Activated CD4-positive, alpha-beta T cell treated with anti-CD3 and anti-CD28 coated beads for 36 hours (primary cell): ENCODE results near the gene PCGF3. TPM values are rescaled to one million over a fixed set of nuclear protein-coding genes. Genes with fewer than 3 reads are reported as not detected.
A peak's percentile ranks its signal among the peaks of the same experiment; 100 is the strongest.

ENCODE experiments used
- ATAC-seq: fragments of 200-7000 bp; cut with Tn5 transposase; one replicate; pipeline ENCODE4 v1.10.0; 2021; ENCODE audit warnings: mild to moderate bottlenecking, moderate library complexity
- CTCF ChIA-PET: fragments of 350-600 bp; sonication (Branson Sonifier 250); formaldehyde crosslinking; loops from one replicate; lab custom pipeline; 2021; ENCODE audit warnings: antibody characterized with exemption; lab: Charles Lee
- POLR2A ChIA-PET: fragments of 350-600 bp; sonication (Branson Sonifier 250); formaldehyde crosslinking; loops from one replicate; lab custom pipeline; 2021; ENCODE audit warnings: antibody characterized with exemption, inconsistent platforms; lab: Charles Lee
- DNase-seq: peaks from one replicate; pipeline ENCODE4 v3.0.0-alpha.2; 2020
- H3K27ac Mint-ChIP-seq: one replicate; pipeline ENCODE4 v1.8.0; 2021; ENCODE audit warnings: mixed read lengths
- H3K27me3 Mint-ChIP-seq: one replicate; pipeline ENCODE4 v1.8.0; 2021; ENCODE audit warnings: mixed read lengths
- H3K36me3 Mint-ChIP-seq: one replicate; pipeline ENCODE4 v1.8.0; 2021; ENCODE audit warnings: low read depth, mixed read lengths
- H3K4me1 Mint-ChIP-seq: one replicate; pipeline ENCODE4 v1.8.0; 2021; ENCODE audit warnings: mixed read lengths
- H3K4me3 Mint-ChIP-seq: one replicate; pipeline ENCODE4 v1.8.0; 2021; ENCODE audit warnings: mild to moderate bottlenecking, moderate library complexity, mixed read lengths
- H3K9me3 Mint-ChIP-seq: one replicate; pipeline ENCODE4 v1.8.0; 2021; ENCODE audit warnings: low read depth, mixed read lengths
- intact Hi-C, 2 experiments: fragments of 100-400 bp; cut with DNase I in 1 of 2; cut with micrococcal nuclease in 1 of 2; formaldehyde crosslinking; loops; one replicate each; pipeline versions ENCODE4 v1.14.2 to v1.15.1; 2022 to 2024; cut with DNase I, micrococcal nuclease
- total RNA-seq, 2 experiments: library from RNA; stranded (reverse); gene quantifications; one replicate each; pipeline ENCODE4 v1.2.3, GENCODE V29; 2021

PCGF3 gene, protein sequence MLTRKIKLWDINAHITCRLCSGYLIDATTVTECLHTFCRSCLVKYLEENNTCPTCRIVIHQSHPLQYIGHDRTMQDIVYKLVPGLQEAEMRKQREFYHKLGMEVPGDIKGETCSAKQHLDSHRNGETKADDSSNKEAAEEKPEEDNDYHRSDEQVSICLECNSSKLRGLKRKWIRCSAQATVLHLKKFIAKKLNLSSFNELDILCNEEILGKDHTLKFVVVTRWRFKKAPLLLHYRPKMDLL
- total RNA-seq, result 10 to 100 TPM; 20.6 to 22.5 TPM

DNA sequence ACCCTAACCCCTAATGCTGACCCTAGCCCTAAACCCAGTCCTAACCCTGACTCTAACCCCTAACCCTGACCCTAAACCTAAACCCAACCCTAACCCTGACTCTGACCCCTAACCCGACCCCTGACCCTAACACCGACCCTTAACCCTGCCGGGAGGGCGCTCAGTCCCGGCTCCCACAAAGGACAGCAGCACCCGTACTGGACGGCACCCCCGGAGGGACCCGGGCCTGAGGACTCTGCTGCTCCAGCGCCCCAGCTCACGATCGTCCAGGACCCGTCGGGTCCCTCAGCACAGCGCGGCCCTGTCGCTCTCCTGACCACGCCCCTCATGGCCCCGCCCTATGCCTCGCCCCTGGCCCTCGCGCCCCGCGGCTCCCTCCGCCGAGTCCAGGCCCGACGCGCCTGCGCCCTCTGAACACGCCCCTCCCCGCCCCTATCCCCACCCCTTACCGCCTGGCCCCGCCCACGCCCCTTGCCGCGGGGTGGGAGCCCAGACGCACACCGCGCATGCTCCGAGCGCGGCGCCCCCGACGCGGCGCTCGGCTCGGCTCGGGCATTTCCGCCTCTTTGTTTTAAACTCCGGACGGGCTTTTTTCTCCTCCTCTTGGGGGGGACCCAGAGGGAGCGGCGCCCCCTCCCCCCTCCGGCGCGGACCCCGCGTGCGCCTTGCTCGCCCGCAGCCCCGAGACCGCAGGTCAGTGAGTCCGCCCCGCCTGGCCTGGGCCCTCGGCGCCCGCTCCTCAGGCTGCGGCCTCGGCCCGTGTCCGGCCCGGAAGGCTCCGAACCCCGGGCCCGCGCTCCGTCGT, at the start of gene PCGF3:
Gene PCGF3, plus strand, starts transcription at position 555 of the 805 bp plus-strand sequence. CDS start 27,849 bp downstream, outside the sequence.
- H3K36me3 Mint-ChIP-seq, result no peaks in the 10 kb centered on the region
- H3K4me3 Mint-ChIP-seq, result peak within 1 kb of the TSS; percentile 68
- no peak within 1 kb of the TSS for H3K27ac Mint-ChIP-seq
- POLR2A ChIA-PET, result no interaction called here
- CTCF ChIA-PET, result no interaction called here
- H3K27me3 Mint-ChIP-seq, result no peaks in the 10 kb centered on the region
- intact Hi-C loops, result loop anchor here (1.0 to 10.0 kb wide), 11 partner anchors 24 to 879 kb away; partner anchors contain the start of genes ATP5ME (in 2 of the 2), MYL5 (in 2 of the 2), DGKQ (in 1 of the 2) and GAK (in 1 of the 2)
- ATAC-seq (peak; percentile 99), DNase-seq (peak; percentile 99)
- H3K4me1 Mint-ChIP-seq, result peaks cover 15% of the 10 kb centered on the region
- no peaks in the 10 kb centered on the region for H3K9me3 Mint-ChIP-seq

DNA sequence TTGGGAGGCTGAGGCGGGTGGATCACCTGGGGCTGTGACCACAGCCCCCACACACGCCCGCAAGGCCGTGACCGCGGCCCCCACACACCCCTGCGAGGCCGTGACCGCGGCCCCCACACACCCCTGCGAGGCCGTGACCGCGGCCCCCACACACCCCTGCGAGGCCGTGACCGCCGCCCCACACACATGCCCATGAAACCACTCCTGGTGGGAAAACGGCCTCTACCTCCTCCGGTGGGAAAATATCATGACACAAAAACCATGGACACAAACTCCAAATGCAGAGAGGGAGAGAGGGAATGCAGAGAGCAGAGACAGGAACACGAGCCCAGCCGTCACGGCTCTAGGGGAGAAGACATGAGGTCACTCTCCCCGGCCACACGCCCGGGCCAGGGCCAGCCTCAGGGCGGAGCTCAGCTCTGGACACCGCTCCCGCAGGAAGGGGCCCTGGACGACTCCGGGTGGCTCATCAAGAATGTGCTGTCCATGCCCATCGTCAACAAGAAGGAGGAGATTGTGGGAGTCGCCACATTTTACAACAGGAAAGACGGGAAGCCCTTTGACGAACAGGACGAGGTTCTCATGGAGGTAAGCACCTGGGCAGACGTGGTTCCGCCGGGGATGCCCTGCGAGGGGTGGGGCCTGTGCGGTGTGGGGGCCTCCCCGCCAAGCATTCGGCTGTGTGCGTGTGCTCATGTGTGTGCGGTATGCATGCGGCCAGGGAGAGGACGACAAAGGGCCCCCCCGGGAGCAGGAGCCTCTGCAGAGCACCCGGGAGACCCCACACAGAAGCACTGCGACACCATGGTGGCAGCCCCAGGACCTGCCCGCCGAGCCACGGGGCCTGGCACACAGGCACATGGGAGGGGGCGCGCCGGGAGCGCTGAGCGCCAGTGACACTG, 48.9 kb upstream of the PCGF3 start:
- Mint-ChIP-seq H3K27ac (no peak overlapping the region), H3K4me3 (no peak overlapping the region), H3K36me3 (peaks cover 5% of the 10 kb centered on the region), H3K9me3 (no peaks in the 10 kb centered on the region), H3K27me3 (no peaks in the 10 kb centered on the region), H3K4me1 (no peaks in the 10 kb centered on the region)
- CTCF ChIA-PET, result no interaction called here
- POLR2A ChIA-PET, result no interaction called here
- no peak for ATAC-seq
- no peak for DNase-seq
- intact Hi-C loops, result no loop called here

DNA sequence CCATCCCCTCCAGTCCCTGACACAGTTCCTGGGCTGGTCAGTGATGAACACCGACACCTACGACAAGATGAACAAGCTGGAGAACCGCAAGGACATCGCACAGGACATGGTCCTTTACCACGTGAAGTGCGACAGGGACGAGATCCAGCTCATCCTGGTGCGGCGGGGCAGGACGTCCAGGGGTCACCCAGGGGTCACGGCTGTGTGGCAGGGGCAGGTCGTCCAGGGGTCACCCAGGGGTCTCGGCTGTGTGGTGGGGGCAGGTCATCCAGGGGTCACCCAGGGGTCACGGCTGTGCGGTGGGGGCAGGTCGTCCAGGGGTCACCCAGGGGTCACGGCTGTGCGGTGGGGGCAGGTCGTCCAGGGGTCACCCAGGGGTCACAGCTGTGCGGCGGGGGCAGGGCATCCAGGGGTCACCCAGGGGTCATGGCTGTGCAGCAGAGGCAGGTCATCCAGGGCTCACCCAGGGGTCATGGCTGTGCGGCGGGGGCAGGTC, 48.2 kb upstream of the PCGF3 start:
- ChIA-PET POLR2A (no interaction called here), CTCF (no interaction called here)
- intact Hi-C loops, result no loop called here
- no peaks in the 10 kb centered on the region for H3K9me3 Mint-ChIP-seq
- no peaks in the 10 kb centered on the region for H3K27me3 Mint-ChIP-seq
- no peak overlapping the region for H3K4me3 Mint-ChIP-seq
- peaks cover 5% of the 10 kb centered on the region for H3K36me3 Mint-ChIP-seq
- H3K27ac Mint-ChIP-seq, result no peak overlapping the region
- H3K4me1 Mint-ChIP-seq, result no peaks in the 10 kb centered on the region
- DNase-seq (no peak), ATAC-seq (no peak)

DNA sequence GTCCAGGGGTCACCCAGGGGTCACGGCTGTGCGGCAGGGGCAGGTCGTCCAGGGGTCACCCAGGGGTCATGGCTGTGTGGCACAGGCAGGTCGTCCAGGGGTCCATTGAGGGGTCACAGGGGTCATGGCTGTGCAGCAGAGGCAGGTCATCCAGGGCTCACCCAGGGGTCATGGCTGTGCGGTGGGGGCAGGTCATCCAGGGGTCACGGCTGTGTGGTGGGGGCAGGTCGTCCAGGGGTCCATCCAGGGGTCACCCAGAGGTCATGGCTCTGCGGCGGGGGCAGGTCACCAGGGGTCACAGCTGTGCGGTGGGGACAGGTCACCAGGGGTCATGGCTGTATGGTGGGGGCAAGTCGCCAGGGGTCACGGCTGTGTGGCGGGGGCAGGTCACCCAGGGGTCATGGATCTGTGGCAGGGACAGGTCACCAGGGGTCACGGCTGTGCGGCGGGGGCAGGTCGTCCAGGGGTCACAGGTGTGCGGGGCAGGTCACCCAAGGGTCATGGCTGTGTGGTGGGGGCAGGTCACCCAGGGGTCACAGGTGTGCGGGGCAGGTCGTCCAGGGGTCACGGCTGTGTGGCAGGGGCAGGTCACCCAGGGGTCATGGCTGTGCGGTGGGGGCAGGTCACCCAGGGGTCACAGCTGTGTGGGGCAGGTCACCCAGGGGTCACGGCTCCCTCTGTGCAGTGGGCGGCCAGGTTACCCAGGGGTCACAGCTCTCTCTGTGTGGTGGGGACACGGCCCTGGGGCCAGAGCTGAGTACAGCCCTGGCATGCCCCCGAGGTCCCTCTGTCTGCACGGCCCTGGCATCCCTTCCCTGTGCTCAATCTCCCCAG, 47.6 kb upstream of the PCGF3 start:
- intact Hi-C loops, result no loop called here
- ChIA-PET POLR2A (no interaction called here), CTCF (no interaction called here)
- peaks cover 5% of the 10 kb centered on the region for H3K36me3 Mint-ChIP-seq
- DNase-seq (no peak), ATAC-seq (no peak)
- no peak overlapping the region for H3K27ac Mint-ChIP-seq
- no peak overlapping the region for H3K4me3 Mint-ChIP-seq
- H3K27me3 Mint-ChIP-seq, result no peaks in the 10 kb centered on the region
- peaks cover under 1% of the 10 kb centered on the region for H3K4me1 Mint-ChIP-seq
- no peaks in the 10 kb centered on the region for H3K9me3 Mint-ChIP-seq

DNA sequence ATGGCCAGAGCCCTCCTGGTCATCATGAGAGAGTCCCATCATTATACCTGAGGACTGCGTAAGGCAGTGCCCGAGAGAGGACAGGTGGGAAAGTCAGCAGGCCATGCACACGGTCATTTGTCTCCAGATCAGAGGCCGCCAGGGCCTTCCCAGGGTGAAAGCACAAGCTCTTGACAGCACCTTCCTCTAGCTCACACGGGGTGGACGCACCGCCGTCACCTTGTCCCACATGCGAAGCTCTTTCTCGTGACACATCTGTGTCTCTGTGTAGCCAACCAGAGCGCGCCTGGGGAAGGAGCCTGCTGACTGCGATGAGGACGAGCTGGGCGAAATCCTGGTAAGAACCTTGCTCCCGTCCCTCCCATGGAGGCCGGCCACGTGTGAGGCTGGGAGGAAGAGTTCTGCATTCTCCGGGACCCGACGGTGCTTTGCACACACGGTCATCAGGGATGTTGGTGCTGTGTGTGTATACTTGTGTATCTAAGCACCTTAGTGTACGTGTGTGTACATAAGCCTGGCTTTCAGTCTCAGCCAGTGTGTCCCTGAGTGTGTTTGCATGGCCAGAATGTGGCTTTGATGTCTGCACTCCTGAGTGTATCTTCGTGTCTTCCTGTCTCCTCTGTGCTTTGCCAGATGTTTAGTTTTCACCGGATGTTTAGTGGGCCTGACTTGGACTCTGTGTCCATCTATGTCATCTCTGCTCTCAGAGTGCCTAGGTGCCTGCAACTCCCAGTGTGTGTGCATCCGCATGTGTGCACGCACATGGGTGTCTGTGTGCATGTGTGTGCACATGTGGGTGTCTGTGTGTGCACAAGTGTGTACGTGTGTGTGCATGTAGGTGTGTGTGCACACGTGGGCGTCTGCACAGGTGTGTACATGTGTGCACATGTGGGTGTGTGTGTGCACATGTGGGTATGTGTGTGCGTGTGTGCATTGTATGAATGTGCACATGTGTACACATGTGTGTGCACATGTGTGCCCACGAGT, 46.7 kb upstream of the PCGF3 start:
- CTCF ChIA-PET, result no interaction called here

DNA sequence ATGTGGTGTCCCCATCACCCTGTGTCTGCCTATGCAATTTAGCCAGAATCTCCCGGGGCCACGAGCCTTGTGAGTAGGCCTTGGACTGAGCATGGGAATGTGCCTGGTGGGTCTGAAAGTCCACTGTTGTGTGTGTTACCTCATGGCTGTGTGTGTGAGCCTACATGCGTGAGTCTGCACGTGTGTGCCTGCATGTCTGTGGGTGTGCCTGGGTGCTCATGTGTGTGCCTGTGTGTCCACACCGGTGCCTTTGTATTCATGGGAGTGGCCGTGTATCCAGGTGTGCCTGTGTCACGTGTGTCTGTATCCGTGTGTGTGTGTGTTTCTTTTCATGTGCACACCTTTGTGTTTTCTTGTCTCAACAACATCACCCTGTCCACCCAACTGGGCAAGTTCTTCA, 45.8 kb upstream of the PCGF3 start:
- H3K27ac Mint-ChIP-seq, result peak overlapping the region; percentile 2
- no peak overlapping the region for H3K4me3 Mint-ChIP-seq
- no peaks in the 10 kb centered on the region for H3K9me3 Mint-ChIP-seq
- no peak for ATAC-seq
- peaks cover 8% of the 10 kb centered on the region for H3K36me3 Mint-ChIP-seq
- peaks cover 8% of the 10 kb centered on the region for H3K4me1 Mint-ChIP-seq
- intact Hi-C loops, result no loop called here
- CTCF ChIA-PET, result no interaction called here
- no peaks in the 10 kb centered on the region for H3K27me3 Mint-ChIP-seq
- POLR2A ChIA-PET, result no interaction called here
- DNase-seq, result no peak

More for the DNA sequence above, 46.7 kb upstream of the PCGF3 start:
- H3K36me3 Mint-ChIP-seq, result peaks cover 6% of the 10 kb centered on the region
- ATAC-seq (no peak), DNase-seq (no peak)
- H3K27me3 Mint-ChIP-seq, result no peaks in the 10 kb centered on the region
- H3K4me1 Mint-ChIP-seq, result peaks cover 3% of the 10 kb centered on the region
- POLR2A ChIA-PET, result no interaction called here
- no peak overlapping the region for H3K4me3 Mint-ChIP-seq
- intact Hi-C loops, result no loop called here
- no peak overlapping the region for H3K27ac Mint-ChIP-seq
- no peaks in the 10 kb centered on the region for H3K9me3 Mint-ChIP-seq

DNA sequence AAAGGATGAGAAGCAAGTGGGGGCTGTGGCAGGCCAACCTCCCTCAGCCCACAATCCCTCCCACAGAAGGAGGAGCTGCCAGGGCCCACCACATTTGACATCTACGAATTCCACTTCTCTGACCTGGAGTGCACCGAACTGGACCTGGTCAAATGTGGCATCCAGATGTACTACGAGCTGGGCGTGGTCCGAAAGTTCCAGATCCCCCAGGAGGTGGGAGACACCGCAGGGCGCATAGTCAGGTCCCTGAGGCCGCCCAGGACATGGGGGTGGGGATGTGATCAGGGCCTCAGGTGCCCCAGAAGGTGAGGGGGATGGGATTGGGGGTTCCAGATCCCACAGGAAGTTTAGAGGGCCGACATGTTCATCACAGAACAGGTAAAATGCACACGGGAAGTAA, 45.2 kb upstream of the PCGF3 start:
- Mint-ChIP-seq H3K4me1 (peaks cover 11% of the 10 kb centered on the region), H3K4me3 (no peak overlapping the region), H3K36me3 (peaks cover 8% of the 10 kb centered on the region), H3K9me3 (no peaks in the 10 kb centered on the region), H3K27me3 (no peaks in the 10 kb centered on the region), H3K27ac (no peak overlapping the region)
- ATAC-seq (no peak), DNase-seq (no peak)
- intact Hi-C loops, result no loop called here
- ChIA-PET CTCF (no interaction called here), POLR2A (no interaction called here)

DNA sequence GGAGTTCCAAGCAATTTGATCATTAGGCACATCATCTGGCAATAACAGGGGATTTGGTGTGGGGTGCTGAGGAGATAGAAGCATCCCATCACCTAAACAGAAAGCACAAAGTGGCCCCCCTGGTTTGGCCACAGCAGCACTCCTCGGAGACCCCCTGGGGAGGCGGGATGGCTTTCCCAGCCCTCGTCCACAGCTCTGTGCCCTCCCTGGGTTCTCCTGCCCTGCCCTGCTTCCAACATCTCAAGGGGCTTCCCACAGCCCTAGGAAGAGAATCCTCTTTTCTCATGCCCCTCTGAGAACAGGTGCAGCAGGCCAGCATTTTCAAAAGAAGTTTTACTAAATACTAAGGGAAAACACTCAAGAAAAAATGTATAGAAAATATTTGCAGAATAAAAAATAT, 44.4 kb upstream of the PCGF3 start:
- DNase-seq (no peak), ATAC-seq (no peak)
- no peaks in the 10 kb centered on the region for H3K9me3 Mint-ChIP-seq
- H3K27ac Mint-ChIP-seq, result no peak overlapping the region
- H3K27me3 Mint-ChIP-seq, result no peaks in the 10 kb centered on the region
- H3K4me3 Mint-ChIP-seq, result no peak overlapping the region
- H3K4me1 Mint-ChIP-seq, result peaks cover 14% of the 10 kb centered on the region
- peaks cover 8% of the 10 kb centered on the region for H3K36me3 Mint-ChIP-seq
- intact Hi-C loops, result no loop called here
- CTCF ChIA-PET, result no interaction called here
- POLR2A ChIA-PET, result no interaction called here

DNA sequence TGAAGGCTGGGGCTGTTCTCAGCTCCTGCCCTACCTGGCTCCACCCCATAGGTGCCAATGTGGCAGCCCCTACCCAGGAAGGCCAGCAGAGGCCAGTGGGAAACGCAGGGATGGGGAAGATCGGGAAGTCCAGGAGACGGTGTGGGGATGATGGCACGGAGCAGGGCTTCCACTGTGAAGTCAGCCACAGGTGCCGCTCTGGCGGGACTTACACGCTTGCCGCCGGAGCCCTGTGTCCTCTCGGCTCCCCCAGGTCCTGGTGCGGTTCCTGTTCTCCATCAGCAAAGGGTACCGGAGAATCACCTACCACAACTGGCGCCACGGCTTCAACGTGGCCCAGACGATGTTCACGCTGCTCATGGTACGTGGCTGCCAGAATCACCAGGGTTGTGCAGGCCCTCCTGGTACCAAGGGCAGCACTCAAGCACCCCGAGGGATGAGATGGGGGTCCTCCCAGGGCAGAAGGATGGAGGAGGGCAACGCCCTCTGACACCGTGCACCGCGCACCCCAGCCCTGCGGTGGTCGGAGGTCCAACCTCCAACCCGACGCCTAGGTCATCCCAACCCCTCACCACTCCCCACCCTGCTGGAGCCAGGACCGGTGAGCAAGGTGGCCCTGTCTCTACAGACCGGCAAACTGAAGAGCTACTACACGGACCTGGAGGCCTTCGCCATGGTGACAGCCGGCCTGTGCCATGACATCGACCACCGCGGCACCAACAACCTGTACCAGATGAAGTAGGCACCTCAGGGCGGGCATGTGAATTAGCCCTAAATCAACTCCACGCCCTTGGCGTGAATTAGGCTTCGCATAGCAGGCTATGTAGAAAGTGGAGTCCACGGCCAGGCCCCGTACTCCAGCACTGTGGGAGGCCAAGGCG, 43.5 kb upstream of the PCGF3 start:
- H3K4me3 Mint-ChIP-seq, result peak overlapping the region; percentile 80
- peaks cover 14% of the 10 kb centered on the region for H3K4me1 Mint-ChIP-seq
- H3K9me3 Mint-ChIP-seq, result no peaks in the 10 kb centered on the region
- peaks cover 8% of the 10 kb centered on the region for H3K36me3 Mint-ChIP-seq
- H3K27me3 Mint-ChIP-seq, result no peaks in the 10 kb centered on the region
- intact Hi-C loops, result no loop called here
- ATAC-seq (no peak), DNase-seq (no peak)
- no peak overlapping the region for H3K27ac Mint-ChIP-seq
- POLR2A ChIA-PET, result no interaction called here
- CTCF ChIA-PET, result no interaction called here
